DMS 273 (cell line): ENCODE results near the gene OSBPL3.

Experiments used
- DNase-seq: peaks from one replicate; lab custom pipeline; 2025; ENCODE audit not compliant: unreplicated experiment; lab: John Stamatoyannopoulos, UW

Gene OSBPL3

DNA sequence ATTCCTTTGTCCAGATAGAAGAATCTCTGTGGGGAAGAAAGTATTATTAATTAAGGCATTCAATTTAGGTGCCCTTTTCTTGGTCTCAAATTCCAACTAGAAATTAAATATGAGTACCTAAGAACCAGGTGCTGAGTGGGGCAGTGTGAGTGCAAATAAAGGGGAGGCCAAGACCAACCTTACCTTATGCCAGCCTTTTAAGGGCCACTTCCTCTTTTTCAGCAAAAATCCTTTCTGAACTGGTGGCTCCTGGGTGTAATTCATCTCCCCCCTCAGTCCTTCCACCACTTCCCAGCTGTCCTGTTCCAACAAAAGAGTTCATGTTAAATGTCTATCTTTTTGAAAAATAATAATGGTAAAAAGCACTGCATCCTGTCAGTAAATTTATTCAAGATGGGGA is 108.2 kb downstream of the OSBPL3 start:
- DNase-seq = no peak

DNA sequence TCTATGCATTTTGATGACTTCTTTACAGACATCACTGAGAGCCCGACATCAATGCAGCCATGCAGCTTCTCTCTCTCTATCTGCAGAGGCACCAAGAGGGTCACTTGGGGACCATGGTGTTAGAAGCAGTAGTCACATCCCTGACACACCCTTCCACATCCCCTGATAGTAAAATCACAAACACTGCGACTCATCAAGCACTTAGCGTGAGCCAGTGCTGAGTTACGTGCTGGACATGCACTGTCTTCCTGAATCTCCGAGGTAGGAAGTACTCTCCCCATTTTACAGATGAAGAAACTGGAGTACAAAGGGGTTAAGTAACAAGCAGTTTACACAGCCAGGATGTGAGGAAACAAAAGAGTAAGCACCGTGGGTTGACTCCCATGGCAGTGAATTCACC is 109.2 kb downstream of the OSBPL3 start:
- no peak for DNase-seq

DNA sequence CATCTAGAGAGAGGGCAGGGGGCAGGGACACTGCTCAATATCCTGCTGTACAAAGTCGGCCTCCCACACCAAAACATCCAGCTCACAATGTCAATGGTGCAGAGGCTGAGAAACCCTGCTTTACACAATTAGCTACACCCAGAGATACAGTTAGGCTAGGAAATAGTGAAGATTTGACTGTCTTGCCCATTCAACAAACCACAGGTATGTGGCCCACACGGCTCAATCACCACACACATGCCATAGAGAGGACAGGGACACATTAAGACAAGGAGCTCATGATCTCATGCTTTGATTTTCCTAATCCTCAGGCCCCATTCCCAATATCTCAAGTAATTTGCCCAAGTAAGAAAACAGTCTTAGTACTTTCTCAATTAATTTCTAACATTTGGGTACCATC is 110.4 kb downstream of the OSBPL3 start:
- DNase-seq = no peak

DNA sequence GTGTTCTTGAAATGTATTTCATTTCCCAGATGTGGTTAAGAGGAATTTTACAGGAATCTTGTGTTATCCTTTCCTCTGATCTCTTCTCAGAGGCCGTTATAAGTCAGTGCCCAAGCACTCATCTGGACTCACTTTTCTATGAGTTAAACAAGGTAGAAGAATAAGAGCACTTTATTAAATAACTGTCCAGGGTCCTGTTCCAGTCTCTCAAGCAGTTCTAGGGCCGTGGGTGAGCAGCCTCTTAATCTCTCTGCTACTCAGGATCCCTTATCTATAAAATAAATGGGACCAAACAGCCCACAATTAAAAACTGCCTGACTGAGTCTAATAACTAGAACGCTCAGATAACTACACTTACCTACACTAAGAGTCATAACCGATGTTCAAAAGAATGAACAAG is 111.2 kb downstream of the OSBPL3 start:
- DNase-seq = no peak

DNA sequence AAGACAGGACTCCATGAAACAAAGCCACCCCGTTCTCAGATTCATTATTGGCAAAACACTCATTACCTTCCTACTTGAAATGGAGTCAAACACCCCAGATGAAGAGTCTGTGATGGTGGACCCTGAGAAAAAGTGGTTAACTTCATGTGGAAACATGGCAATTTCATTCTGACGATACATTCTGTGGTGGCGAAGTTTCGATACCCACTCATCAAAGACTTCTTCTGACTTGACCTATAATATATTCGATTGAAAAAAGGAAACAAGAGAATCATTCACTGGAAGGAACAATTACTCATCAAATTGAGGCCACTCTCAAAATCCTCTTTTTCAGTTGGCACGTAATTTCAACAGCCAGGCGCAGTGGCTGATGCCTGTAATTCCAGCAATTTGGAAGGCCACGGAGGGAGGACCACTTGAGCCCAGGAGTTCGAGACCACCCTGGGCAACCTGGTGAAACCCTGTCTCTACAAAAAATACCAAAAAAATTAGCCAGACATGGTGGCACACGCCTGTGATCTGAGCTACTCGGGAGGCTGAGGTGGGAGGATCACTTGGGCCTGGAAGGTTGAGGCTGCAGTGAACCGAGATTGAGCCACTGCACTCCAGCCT is 113.9 kb downstream of the OSBPL3 start:
- no peak for DNase-seq

DNA sequence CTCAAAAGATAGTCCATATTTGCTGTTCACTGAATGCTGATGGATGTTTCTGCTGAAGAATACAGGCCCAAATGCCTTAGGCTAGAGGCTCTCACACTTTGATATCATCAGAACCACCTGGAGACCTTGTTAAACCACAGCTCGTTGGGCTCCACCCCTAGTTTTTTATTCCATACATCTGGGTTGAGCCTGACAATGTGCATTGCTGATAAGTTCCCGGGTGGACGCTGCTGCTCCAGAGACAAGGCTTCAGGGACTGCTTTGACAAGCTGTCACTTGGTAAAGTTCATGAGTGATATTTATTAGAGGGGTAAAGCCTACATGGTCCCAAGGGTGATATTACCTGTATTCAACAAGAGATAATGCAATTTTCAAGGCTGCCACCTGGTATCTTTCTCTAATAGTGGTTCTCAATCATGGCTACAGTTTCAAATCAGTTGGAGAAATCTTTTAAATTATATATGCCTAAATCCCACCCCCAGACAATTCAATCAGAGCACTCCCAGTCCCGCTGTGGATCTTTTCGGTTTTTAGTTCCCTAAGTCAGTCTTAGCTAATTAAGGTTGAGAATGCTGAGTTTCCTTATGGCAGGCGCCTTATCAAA is 115.7 kb downstream of the OSBPL3 start:
- DNase-seq = no peak

DNA sequence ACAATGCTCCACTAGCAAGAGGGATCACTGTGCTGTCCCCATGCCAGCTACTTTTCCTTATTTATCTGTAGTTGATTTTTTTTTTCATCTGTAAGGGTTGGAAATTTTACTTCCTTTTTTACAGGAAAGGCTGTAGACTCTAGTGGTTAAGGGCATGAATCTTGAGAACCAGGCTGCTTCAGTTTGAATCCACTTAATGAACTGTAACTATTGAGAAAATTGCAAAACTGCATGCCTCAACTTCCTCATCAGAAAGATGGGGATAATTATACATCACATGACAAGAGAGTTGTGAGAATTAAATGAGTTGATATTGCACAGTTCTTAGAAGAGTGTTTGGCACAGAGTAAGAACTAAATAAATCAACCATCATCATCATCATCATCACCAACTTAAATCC is 116.4 kb downstream of the OSBPL3 start:
- no peak for DNase-seq

DNA sequence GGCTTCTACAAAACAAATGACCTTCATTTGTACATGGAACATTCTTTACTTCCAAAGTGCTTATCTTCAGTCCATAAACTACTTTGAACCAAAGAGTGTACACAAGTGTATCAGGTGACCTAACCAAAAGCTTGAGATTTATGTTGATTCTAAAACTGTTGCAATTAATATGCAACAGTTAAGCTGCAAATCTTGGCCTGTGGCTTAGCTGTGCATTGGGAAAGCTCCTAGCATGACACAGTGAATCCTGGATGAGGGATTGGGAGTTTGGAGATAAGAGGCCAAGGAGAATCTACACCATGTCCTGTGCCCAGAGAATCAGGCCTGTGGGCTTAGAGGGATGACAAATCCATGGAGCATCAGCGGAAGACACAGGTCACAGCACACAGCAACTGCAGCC is 117.5 kb downstream of the OSBPL3 start:
- no peak for DNase-seq

DNA sequence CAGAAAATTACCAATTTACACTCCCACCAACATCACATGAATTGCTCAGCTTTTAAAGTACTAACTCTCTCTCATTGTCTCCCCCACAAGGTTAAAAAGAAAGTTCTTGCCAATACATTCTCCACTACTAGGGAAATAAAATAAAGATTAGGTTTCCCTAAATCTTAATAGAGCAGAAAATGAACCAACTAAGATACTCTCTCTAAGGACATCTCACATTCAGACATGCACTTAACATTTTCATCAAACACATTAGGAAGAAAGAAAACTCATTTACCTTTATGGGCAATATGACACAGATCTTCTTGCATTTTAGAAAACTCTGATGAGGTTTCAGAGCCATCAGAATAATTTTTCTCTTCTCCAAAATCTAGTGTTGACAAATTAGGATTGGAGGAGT is 118.6 kb downstream of the OSBPL3 start:
- DNase-seq = no peak

DNA sequence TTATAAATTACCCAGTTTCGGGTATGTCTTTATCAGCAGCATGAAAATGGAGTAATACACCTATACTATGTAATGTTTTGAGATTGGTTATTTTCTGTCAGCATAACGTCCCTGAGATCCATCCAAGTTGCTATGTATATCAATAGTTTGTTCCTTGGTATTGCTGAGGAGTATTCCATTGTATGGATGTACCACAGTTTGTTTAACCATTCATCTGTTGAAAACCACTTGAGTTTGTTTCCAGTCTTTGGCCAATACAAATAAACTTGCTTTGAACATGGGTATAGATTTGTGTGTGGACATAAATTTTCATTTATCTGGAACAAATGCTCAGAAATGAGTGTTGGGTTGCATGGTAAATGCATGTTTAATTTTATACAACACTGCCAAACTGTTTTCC is 119.4 kb downstream of the OSBPL3 start:
- DNase-seq = no peak

DNA sequence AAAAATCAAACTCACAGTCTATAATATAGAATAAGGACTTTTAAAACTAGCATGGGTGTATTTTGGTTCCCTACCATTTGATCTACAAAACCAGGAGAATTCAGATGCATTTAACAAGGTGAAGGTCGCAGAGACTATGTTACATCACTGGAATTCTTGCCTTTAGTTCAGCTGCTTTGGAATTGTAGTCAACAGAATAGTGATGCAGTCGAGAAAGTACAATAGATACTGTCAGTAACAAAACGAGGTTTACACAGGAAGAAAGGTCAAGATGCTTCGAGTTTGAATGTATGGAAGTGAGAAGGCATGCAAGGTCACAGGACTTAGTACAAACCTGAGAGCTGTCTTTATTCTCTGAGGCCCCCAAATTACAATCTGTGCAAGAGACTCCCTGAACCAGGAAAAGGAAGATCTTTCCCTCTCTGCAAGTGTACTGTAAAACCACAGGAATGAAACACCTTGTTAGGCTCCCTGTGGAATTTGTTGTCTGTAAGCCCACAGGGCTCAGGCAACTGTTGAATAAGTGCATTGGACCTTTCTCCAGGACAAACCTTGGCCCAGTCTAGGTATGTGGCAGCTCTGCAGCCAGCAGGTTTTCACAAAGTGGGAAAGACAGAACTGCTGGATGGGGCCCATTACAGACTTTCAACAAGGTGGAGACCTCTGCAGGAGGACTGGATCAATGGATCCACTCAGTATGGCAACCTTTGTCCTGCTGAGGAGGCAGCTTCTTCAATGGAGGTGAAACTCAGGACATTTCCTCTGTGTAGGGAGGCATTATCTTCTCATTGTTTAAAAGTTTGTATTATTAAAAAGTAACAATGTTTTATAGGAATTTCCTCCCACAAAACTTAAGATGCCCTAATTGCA is 121.6 kb downstream of the OSBPL3 start:
- no peak for DNase-seq

DNA sequence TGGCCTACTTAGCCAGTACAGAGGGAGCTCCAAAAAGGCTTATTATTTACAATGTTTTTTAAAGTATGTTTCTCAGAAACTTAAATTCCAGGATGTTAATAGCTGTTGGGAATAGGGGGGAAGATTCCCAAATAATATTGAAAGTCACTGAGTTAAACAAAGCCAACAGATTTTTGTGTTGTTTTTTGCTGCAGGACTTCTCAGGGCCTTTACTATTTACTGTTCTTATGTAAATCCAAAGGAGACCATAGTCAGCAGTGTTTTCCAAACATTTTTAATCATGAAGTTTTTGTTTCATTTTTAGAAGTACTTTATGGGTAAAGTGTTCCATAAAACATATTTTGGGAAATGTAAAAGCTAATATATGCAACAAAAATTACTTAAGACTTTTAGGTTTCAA is 122.4 kb downstream of the OSBPL3 start:
- DNase-seq = no peak

DNA sequence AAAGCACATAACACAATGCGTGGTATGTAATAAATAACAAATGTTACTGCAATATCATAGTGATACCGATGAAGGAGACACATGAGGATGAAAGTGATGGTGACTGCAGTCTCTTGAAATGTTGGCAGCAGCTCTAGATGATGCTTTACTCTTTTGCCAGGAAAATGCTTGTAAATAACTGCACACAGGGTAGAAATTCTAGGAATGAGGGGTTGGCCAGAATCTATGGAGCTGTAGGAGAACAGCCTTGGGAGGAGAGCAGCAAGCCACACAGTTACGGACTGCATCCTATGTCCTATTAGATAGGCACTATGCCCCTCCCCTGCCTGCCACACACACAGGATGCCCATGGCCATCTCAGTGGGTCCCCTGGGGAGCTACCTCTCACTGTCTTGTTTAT is 125.1 kb downstream of the OSBPL3 start:
- no peak for DNase-seq

DNA sequence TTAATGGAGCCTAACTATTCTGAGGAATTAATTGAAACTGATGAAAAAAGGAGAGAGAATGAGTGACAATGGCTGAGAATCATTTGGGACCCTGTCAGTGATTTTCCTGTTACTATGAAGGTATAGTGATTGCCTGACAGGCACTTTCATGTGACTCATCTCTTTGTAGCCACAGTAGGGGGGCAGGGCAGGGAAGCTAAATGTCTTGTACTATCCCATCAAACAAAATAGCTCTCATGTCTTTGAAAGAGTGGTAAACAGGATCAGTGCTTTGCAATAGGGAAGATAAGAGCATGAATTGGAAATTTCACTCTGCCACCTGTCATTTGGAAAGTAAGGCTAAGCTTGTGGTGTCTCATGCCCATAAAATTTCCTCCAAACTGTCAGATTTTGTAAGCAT is 128.2 kb downstream of the OSBPL3 start:
- no peak for DNase-seq

DNA sequence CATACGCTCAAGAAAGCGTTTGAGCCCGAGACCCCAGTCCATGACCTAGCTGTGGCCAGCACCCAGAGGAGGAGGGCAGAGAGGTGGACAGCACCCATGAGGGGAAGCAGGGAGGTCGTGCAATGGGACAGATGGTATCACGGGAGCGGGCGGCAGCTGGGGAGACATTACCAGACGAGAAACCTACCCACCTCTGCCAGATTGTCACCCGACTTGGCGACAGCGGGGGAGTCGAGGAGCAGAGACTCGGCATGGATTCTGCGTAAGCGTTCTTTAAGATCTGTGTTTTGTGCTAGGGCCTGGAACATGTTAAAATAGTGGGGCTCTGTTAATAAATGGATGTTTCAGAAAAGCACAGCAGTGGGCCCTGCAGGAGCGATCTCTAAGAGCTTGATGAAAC is 131.1 kb downstream of the OSBPL3 start:
- no peak for DNase-seq

DNA sequence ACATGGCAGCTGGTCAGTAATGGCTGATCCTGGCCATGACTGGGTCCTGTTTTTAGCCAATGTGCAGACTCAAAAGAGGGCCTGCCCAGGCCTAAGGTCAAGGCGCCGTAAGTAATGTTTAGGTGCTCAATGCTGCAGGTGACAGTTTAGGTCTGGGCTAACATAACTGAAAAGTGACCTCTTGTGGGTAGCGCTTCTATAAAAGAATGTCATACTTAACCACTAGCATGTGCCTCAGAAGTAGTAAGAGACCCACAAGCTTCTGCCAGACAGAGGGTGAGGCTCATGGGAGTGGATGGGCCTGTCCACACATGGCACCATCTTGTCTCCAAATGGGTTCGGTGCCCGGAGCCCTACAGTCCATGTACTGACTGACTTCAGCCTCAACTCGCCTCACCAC is 132.2 kb downstream of the OSBPL3 start:
- DNase-seq = no peak

DNA sequence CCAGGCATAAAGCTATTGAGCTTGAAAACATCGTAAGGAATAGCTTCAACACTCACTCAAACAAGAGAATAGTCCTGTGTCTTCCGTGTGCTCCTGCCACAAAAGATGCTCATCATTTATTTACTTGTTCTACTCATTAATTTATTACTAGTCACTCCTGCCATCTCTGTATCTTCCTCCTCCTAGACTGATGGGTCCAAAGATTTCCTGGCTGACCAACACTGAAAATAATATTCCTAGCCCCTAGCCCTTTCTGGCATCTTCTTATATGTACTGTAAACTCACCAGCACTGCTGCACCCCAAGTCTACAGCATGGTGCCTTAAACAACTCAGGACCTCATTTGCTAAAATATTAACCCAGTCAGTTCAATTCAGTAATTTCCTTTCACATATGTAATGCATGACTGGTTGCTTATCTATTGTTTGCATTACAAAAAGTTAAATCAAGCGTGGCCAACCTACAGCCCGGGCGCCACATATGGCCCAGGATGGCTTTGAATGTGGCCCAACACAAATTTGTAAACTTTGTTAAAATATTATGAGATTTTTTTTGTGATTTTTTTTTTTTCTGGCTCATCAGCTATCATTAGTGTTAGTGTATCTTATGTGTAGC is 136.1 kb downstream of the OSBPL3 start:
- no peak for DNase-seq

DNA sequence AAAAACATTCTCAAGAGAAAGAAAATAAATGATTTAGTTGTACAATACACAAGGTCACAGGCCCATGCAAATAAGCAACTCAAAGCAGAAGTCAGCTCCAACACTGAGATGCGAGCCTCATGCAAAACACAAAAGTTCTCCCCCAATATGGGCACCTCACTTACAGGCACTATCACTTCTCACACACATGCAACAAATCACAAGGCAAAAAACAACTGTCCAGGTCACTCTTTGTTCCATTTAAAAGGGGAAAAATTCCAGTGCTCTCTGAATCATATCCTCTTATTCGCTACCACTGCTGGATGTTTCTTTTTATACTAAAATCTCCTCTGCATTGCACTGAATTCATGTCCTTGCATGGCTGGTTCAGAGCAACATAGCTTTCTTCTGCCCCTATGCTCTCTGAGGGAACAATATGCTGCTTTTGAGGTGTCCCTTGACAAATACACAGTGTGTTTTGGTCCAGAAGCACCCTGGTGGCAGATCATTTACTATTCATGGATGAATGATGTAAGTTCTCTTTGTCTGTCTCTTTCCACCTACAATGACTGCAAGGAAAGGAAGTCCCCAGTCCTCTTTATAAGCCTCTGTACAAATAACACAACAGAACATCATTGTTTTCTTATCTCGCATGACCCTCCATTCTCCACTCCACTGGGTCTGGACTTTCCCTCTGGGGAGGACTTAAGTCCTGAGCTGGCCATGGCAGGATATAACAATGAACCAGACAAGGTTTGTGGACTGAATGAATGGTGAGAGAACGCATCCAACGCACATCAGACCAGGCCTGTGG is 137.3 kb downstream of the OSBPL3 start:
- DNase-seq = no peak

DNA sequence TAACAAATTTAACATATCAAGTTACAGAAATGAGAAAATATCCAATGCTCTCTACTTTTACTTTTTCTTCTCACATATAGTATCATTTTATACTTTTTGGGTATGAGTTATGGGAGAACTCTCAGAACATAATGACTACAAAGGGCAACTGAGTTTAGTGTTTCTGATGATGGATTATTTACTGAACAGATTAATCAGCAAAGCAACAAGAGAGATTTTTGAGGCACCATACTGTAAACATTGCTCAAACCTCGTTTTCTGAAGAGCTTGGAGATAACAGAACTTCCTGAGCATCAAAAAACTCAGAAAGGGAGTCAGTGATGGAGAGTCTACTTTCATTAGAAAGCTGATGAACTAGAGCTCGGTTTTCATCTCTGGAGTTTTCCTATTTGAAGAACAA is 137.9 kb downstream of the OSBPL3 start:
- DNase-seq = no peak

DNA sequence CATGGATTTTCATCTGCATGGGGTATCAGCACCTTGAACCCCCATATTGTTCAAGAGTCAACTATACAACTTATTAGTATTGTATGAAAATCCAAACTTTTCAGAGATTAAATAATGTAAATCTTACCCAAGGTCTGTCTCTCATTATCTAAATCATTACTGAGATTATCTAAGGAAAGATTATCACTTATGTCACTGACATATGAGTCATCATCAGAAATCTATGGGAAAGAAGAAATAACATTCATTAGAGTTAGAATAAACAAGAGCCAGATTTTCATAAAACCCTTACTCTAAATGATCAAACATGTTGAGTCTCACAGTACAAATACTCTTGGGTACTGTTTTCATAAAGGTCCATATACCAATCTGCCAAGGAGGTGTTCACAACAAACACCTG is 139.4 kb downstream of the OSBPL3 start:
- no peak for DNase-seq

DNA sequence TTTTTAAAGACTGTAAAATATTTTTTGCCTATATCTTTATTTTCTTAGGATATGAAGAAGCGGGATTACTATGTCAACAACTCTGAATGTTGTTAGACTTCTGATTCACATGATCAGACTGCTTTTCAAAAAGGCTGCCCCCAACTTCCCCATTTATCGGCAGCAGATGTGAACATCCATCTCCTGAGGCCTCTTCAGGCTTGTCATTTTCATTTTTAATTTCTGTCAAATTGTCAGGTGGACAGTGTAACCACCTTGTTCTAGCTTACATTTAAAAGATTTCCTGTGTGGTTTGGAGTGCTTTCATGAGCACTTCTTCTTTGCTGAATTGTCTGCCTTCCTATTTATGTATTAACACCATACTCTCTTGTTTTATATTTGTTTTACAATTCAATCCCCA is 143.9 kb downstream of the OSBPL3 start:
- no peak for DNase-seq
